Testis (tissue), 2 donors: ENCODE measurements around the gene TAGLN2.

Source experiments
- POLR2A ChIP-seq: fragments of 450-650 bp; IDR thresholded peaks from one replicate; pipeline ENCODE4 v1.6.1; 2017; ENCODE audit warnings: antibody characterized with exemption, mild to moderate bottlenecking, moderate library complexity
- TF ChIP-seq, protein P1 (sequence below), 3 experiments: fragments of 450-650 bp in 2 of 3; fragments of 200-600 bp in 1 of 3; sonication (generic) in 1 of 3; IDR thresholded peaks; one replicate each; pipeline ENCODE4 v1.5.1; 2016 to 2019; ENCODE audit warnings: antibody characterized with exemption in 3 of 3, mild to moderate bottlenecking in 2 of 3, moderate library complexity in 1 of 3

DNA sequence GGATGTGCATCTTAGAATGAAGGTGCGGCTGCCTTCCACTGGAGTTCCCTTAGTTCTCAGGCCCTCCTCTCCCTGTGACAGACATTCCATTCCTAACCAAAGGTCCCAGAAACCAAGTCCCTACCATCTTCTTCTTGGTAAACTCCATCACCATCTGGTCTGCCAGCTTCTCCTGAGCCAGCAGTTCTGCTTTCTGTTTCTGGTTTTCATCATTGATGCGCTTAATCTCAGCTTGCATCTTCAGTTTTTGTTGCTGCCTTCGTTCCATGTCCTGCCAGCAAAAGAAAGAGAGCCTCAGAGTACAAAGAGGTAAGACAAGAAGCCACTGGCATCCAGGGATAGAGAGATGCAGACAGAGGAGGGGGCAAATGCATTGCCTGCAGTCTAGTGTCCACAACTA, 44.9 kb downstream of the TAGLN2 start:
- TF ChIP-seq, protein P1, sequence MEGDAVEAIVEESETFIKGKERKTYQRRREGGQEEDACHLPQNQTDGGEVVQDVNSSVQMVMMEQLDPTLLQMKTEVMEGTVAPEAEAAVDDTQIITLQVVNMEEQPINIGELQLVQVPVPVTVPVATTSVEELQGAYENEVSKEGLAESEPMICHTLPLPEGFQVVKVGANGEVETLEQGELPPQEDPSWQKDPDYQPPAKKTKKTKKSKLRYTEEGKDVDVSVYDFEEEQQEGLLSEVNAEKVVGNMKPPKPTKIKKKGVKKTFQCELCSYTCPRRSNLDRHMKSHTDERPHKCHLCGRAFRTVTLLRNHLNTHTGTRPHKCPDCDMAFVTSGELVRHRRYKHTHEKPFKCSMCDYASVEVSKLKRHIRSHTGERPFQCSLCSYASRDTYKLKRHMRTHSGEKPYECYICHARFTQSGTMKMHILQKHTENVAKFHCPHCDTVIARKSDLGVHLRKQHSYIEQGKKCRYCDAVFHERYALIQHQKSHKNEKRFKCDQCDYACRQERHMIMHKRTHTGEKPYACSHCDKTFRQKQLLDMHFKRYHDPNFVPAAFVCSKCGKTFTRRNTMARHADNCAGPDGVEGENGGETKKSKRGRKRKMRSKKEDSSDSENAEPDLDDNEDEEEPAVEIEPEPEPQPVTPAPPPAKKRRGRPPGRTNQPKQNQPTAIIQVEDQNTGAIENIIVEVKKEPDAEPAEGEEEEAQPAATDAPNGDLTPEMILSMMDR (IDR thresholded peaks at IDR 0.05): no peak
- no peak for TF ChIP-seq POLR2A
